HEK293 (cell line): ENCODE data around the gene LHFPL2.

Experiments used
- PBX3 ChIP-seq: sonication (generic); formaldehyde crosslinking; IDR thresholded peaks from 2 replicates; pipeline ENCODE4 v1.8.1; 2022; ENCODE audit warnings: mild to moderate bottlenecking, moderate library complexity, missing genetic modification reagents
- YY1 ChIP-seq: fragments of 450-650 bp; formaldehyde crosslinking; IDR thresholded peaks from 2 replicates; pipeline ENCODE4 v1.5.1; 2018; ENCODE audit warnings: missing biosample characterization, missing genetic modification characterization
- ZNF169 ChIP-seq: fragments of 450-650 bp; formaldehyde crosslinking; IDR thresholded peaks from 2 replicates; pipeline ENCODE4 v1.5.1; 2016; ENCODE audit warnings: missing biosample characterization, missing genetic modification characterization
- ZNF202 ChIP-seq: fragments of 450-650 bp; formaldehyde crosslinking; IDR thresholded peaks from 2 replicates; pipeline ENCODE4 v1.5.1; 2016; ENCODE audit warnings: missing biosample characterization, missing genetic modification characterization, borderline replicate concordance
- ZNF239 ChIP-seq: fragments of 450-650 bp; formaldehyde crosslinking; IDR thresholded peaks from 2 replicates; pipeline ENCODE4 v1.5.1; 2016; ENCODE audit warnings: missing biosample characterization, missing genetic modification characterization
- ZNF274 ChIP-seq, 2 experiments: fragments of 200-500 bp in 1 of 2; fragments of 450-650 bp in 1 of 2; sonication (Bioruptor generic) in 1 of 2; formaldehyde crosslinking in 1 of 2; IDR thresholded peaks; 2 replicates each; pipeline versions ENCODE4 v1.5.1 to v1.6.1; 2014 to 2016; ENCODE audit warnings: borderline replicate concordance in 1 of 2, inconsistent platforms in 1 of 2, low read length in 1 of 2, missing biosample characterization in 1 of 2, missing genetic modification characterization in 1 of 2
- ZNF324 ChIP-seq: fragments of 450-650 bp; formaldehyde crosslinking; IDR thresholded peaks from 2 replicates; pipeline ENCODE4 v1.5.1; 2016; ENCODE audit warnings: missing biosample characterization, missing genetic modification characterization
- ZNF48 ChIP-seq: fragments of 450-650 bp; formaldehyde crosslinking; IDR thresholded peaks from 2 replicates; pipeline ENCODE4 v1.5.1; 2016; ENCODE audit warnings: missing biosample characterization, missing genetic modification characterization
- ZNF544 ChIP-seq: fragments of 450-650 bp; formaldehyde crosslinking; IDR thresholded peaks from 2 replicates; pipeline ENCODE4 v1.5.0; 2017; ENCODE audit warnings: missing biosample characterization, missing genetic modification characterization
- TF ChIP-seq, protein P1 (sequence below): fragments of 450-650 bp; formaldehyde crosslinking; IDR thresholded peaks from 2 replicates; pipeline ENCODE4 v1.5.1; 2016; ENCODE audit warnings: missing biosample characterization, missing genetic modification characterization

GRCh38 chr5:78613151-78613533 is 35.4 kb downstream of the LHFPL2 start:
- TF ChIP-seq, protein P1, sequence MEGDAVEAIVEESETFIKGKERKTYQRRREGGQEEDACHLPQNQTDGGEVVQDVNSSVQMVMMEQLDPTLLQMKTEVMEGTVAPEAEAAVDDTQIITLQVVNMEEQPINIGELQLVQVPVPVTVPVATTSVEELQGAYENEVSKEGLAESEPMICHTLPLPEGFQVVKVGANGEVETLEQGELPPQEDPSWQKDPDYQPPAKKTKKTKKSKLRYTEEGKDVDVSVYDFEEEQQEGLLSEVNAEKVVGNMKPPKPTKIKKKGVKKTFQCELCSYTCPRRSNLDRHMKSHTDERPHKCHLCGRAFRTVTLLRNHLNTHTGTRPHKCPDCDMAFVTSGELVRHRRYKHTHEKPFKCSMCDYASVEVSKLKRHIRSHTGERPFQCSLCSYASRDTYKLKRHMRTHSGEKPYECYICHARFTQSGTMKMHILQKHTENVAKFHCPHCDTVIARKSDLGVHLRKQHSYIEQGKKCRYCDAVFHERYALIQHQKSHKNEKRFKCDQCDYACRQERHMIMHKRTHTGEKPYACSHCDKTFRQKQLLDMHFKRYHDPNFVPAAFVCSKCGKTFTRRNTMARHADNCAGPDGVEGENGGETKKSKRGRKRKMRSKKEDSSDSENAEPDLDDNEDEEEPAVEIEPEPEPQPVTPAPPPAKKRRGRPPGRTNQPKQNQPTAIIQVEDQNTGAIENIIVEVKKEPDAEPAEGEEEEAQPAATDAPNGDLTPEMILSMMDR (tag by site-specific recombination): no peak
- TF ChIP-seq ZNF544 (tag by site-specific recombination) (no peak), YY1 (tag by site-specific recombination) (no peak), PBX3 (CRISPR knock-in tag) (no peak), ZNF202 (tag by site-specific recombination) (no peak), ZNF48 (tag by site-specific recombination) (no peak), ZNF239 (tag by site-specific recombination) (no peak), ZNF169 (tag by site-specific recombination) (no peak), ZNF324 (tag by site-specific recombination) (no peak), ZNF274 (IDR thresholded peaks at IDR 0.05; ENCODE audit: low read length) (no peak), ZNF274 (tag by site-specific recombination; IDR thresholded peaks at IDR 0.05; ENCODE audit: borderline replicate concordance) (no peak)
